K562 (cell line): Measurements from ENCODE around the gene LYZL4. TPM values are rescaled to one million over a fixed set of nuclear protein-coding genes. Genes with fewer than 3 reads are reported as not detected.

Source experiments
- ATAC-seq: fragments of 200-7000 bp; cut with Tn5 transposase; 3 replicates; pipeline ENCODE4 v1.9.1; 2020; ENCODE audit warnings: moderate library complexity
- BruUV-seq: library from RNA; stranded (reverse); fragments of 400-500 nt; replicated peaks from 2 replicates; lab custom pipeline; 2021; lab: Mats Ljungman, UMichigan
- CTCF ChIA-PET: fragments of 300-600 bp; formaldehyde crosslinking; extraction: SDS; loops from one replicate; lab custom pipeline; 2021; ENCODE audit warnings: low intra/inter-chr PET ratio; lab: Yijun Ruan, JAX
- POLR2A ChIA-PET: fragments of 300-600, 350-650 bp; sonication (Branson Sonifier 250); formaldehyde crosslinking; extraction: SDS; loops from one replicate; lab custom pipeline; 2021; ENCODE audit warnings: antibody characterized with exemption, inconsistent platforms; lab: Yijun Ruan, JAX
- DNase-seq, 4 experiments: peaks; one replicate each; pipeline versions ENCODE4 v3.0.0 to v3.0.0-alpha.2; 2011 to 2018; ENCODE audit warnings: low spot score in 3 of 4, mixed read lengths in 3 of 4; ENCODE audit errors: extremely low read depth in 1 of 4
- FAIRE-seq: peaks from 2 replicates; lab custom pipeline; 2011; peaks lifted over from hg19 to GRCh38; lab: Jason Lieb, UNC
- H2AFZ ChIP-seq: 2 replicates; pipeline ENCODE4 v1.6.0; 2011; ENCODE audit warnings: low read depth, low read length, control low read depth, inconsistent platforms
- H3K27ac ChIP-seq: fragments of 200-600 bp; 3 replicates; pipeline ENCODE4 v1.8.0; 2011; ENCODE audit warnings: low read depth, mild to moderate bottlenecking, control low read depth, inconsistent platforms, low read length, moderate library complexity, mixed read lengths; ENCODE audit errors: extremely low read depth
- H3K27me3 ChIP-seq, 2 experiments: fragments of 300-600 bp in 1 of 2; 2 replicates in 1 of 2; 3 replicates in 1 of 2; pipeline versions ENCODE4 v1.6.0 to v1.8.0; 2011; ENCODE audit warnings: inconsistent platforms in 2 of 2, low read length in 2 of 2, mild to moderate bottlenecking in 1 of 2, mixed read lengths in 1 of 2, moderate library complexity in 1 of 2; ENCODE audit not compliant: control insufficient read depth in 2 of 2, insufficient read depth in 2 of 2
- H3K36me3 ChIP-seq: fragments of 300-600 bp; 3 replicates; pipeline ENCODE4 v1.8.0; 2011; ENCODE audit warnings: mild to moderate bottlenecking, low read length, inconsistent platforms; ENCODE audit not compliant: control insufficient read depth, insufficient read depth
- H3K4me1 ChIP-seq, 2 experiments: fragments of 200-600 bp in 1 of 2; replicated peaks in 1 of 2; 2 replicates in 1 of 2; 3 replicates in 1 of 2; pipeline versions ENCODE4 v1.5.1 to v1.8.0; 2011; ENCODE audit warnings: inconsistent platforms in 2 of 2, low read length in 2 of 2, mild to moderate bottlenecking in 1 of 2, mixed read lengths in 1 of 2, moderate library complexity in 1 of 2; ENCODE audit not compliant: control insufficient read depth in 2 of 2, insufficient read depth in 2 of 2
- H3K4me2 ChIP-seq: 2 replicates; pipeline ENCODE4 v1.6.1; 2011; ENCODE audit warnings: low read length, control low read depth, inconsistent platforms, mixed read lengths; ENCODE audit not compliant: insufficient read depth
- H3K4me3 ChIP-seq: fragments of 200-600 bp; sonication (generic), shearing (Covaris generic); 2 replicates; pipeline ENCODE4 v1.5.1; 2016; ENCODE audit warnings: control low read depth, inconsistent platforms
- H3K79me2 ChIP-seq: fragments of 200-600 bp; 3 replicates; pipeline ENCODE4 v1.8.0; 2011; ENCODE audit warnings: low read length, inconsistent platforms; ENCODE audit not compliant: control insufficient read depth, insufficient read depth
- H3K9ac ChIP-seq, 2 experiments: 2 replicates each; pipeline versions ENCODE4 v1.6.0 to v1.6.1; 2011; ENCODE audit warnings: low read depth in 2 of 2, low read length in 2 of 2, control low read depth in 1 of 2, inconsistent platforms in 1 of 2, mild to moderate bottlenecking in 1 of 2, mixed read lengths in 1 of 2; ENCODE audit not compliant: insufficient read depth in 1 of 2
- H3K9me1 ChIP-seq: one replicate; pipeline ENCODE4 v1.6.0; 2011; ENCODE audit warnings: inconsistent platforms, mild to moderate bottlenecking, low read length, moderate library complexity; ENCODE audit not compliant: control insufficient read depth, insufficient read depth
- H3K9me3 ChIP-seq: replicated peaks from 2 replicates; pipeline ENCODE4 v1.5.1; 2011; ENCODE audit warnings: low read depth, low read length, inconsistent platforms; ENCODE audit not compliant: control insufficient read depth, insufficient read depth
- H4K20me1 ChIP-seq: replicated peaks from 2 replicates; pipeline ENCODE4 v1.6.1; 2011; ENCODE audit warnings: low read length, inconsistent platforms, mixed read lengths; ENCODE audit not compliant: control insufficient read depth, insufficient read depth
- CREB3 ChIP-seq: fragments of 450-650 bp; conservative IDR thresholded peaks from 2 replicates; pipeline ENCODE4 v1.6.1; 2016; ENCODE audit warnings: missing genetic modification characterization, low read depth, mild to moderate bottlenecking, missing compliant biosample characterization, moderate library complexity
- DLX4 ChIP-seq: fragments of 250-450 bp; sonication (Bioruptor Pico); IDR thresholded peaks from 2 replicates; pipeline ENCODE4 v1.6.1; 2021; ENCODE audit warnings: mild to moderate bottlenecking
- DNMT1 ChIP-seq: fragments of 450-650 bp; IDR thresholded peaks from 2 replicates; pipeline ENCODE4 v1.6.1; 2016; ENCODE audit warnings: antibody characterized with exemption, mild to moderate bottlenecking
- DPF2 ChIP-seq: fragments of 450-650 bp; IDR thresholded peaks from 2 replicates; pipeline ENCODE4 v1.6.1; 2016
- FOXA3 ChIP-seq, 2 experiments: fragments of 450-650 bp in 1 of 2; sonication (generic) in 1 of 2; formaldehyde crosslinking; IDR thresholded peaks in 1 of 2; conservative IDR thresholded peaks in 1 of 2; 2 replicates each; pipeline versions ENCODE4 v1.4.0 to v1.8.0; 2020 to 2022; ENCODE audit warnings: mild to moderate bottlenecking in 2 of 2, missing genetic modification reagents in 1 of 2
- GTF2A2 ChIP-seq: IDR thresholded peaks from 2 replicates; pipeline ENCODE4 v1.6.1; 2016; ENCODE audit warnings: mild to moderate bottlenecking, missing genetic modification characterization, missing compliant biosample characterization
- ILF3 ChIP-seq: fragments of 450-650 bp; IDR thresholded peaks from 2 replicates; pipeline ENCODE4 v1.6.1; 2018; ENCODE audit warnings: antibody characterized with exemption, mild to moderate bottlenecking, moderate library complexity, borderline replicate concordance
- KDM1A ChIP-seq, 2 experiments: fragments of 450-650 bp; IDR thresholded peaks; 2 replicates each; pipeline ENCODE4 v1.6.1; 2016; ENCODE audit warnings: mild to moderate bottlenecking in 2 of 2
- NCOA6 ChIP-seq: fragments of 450-650 bp; IDR thresholded peaks from 2 replicates; pipeline ENCODE4 v1.6.1; 2017; ENCODE audit warnings: mild to moderate bottlenecking
- PPARD ChIP-seq: fragments of 250-450 bp; sonication (Bioruptor Pico); IDR thresholded peaks from 2 replicates; pipeline ENCODE4 v1.8.0; 2022; ENCODE audit warnings: inconsistent platforms, mild to moderate bottlenecking, moderate library complexity
- RFX5 ChIP-seq: IDR thresholded peaks from 2 replicates; pipeline ENCODE4 v1.6.1; 2011; ENCODE audit warnings: low read depth, mild to moderate bottlenecking, improper control_type of control experiment, low read length
- TCF15 ChIP-seq: fragments of 250-450 bp; sonication (Bioruptor Pico); IDR thresholded peaks from 2 replicates; pipeline ENCODE4 v1.8.0; 2022; ENCODE audit warnings: moderate library complexity, mild to moderate bottlenecking, inconsistent platforms
- TEAD1 ChIP-seq, 2 experiments: fragments of 450-650 bp in 1 of 2; sonication (generic) in 1 of 2; formaldehyde crosslinking; IDR thresholded peaks; 2 replicates each; pipeline versions ENCODE4 v1.4.0 to v1.8.0; 2020 to 2022; ENCODE audit warnings: mild to moderate bottlenecking in 2 of 2, missing genetic modification reagents in 1 of 2
- ZNF707 ChIP-seq: fragments of 250-450 bp; sonication (Bioruptor Pico); conservative IDR thresholded peaks from 2 replicates; pipeline ENCODE4 v1.8.0; 2022; ENCODE audit warnings: inconsistent platforms, mild to moderate bottlenecking, moderate library complexity
- WGBS: fragments of 100-300 bp; shearing (Covaris generic); methylation state at CpG from one replicate; pipeline ENCODE4 v1.1.6; 2016; ENCODE audit warnings: low coverage, mixed read lengths; ENCODE audit not compliant: insufficient coverage; ENCODE audit errors: missing lambda C conversion rate; 5-methylcytosine and 5-hydroxymethylcytosine counted together
- in situ Hi-C: fragments of 300-500 bp; cut with MboI; formaldehyde crosslinking; loops from 4 replicates; pipeline ENCODE4 v1.15.0; 2018; ENCODE audit warnings: inconsistent platforms, mixed read lengths
- intact Hi-C: fragments of 100-400 bp; cut with micrococcal nuclease; formaldehyde crosslinking; loops from 2 replicates; pipeline ENCODE4 v1.14.2; 2022
- polyA plus RNA-seq, 8 experiments: library from polyadenylated mRNA; depleted of rRNA in 4 of 8; stranded (reverse) in 5 of 8; unstranded in 3 of 8; fragments of >200 nt; fragmentation: Nextera tagmentation in 2 of 8; fragmentation: Illumina TruSeq in 1 of 8; extraction: Ambion mirVana in 2 of 8; extraction: Trizol in 1 of 8; gene quantifications; 2 replicates each; pipeline versions ENCODE4 v1.2.1 to v1.2.3, GENCODE V29; 2011 to 2014; ENCODE audit warnings: inconsistent platforms in 1 of 8, missing spikeins in 1 of 8
- total RNA-seq, 7 experiments: library from RNA; depleted of rRNA in 6 of 7; stranded (reverse); fragments of >200 nt in 6 of 7; fragmentation: Illumina TruSeq in 2 of 7; extraction: Trizol in 2 of 7; gene quantifications; 2 replicates each; pipeline versions ENCODE4 v1.2.1 to v1.2.3, GENCODE V29; 2011 to 2021; ENCODE audit warnings: low replicate concordance in 1 of 7

The LYZL4 gene
- total and polyA plus RNA-seq, 9 of the 15 experiments (the other 6 are each of a cell fraction or from before 2014, with no cell fraction given), result not detected

- no peak overlapping the region for H3K27ac ChIP-seq
- H3K4me1 ChIP-seq, result no peaks in the 10 kb centered on the region
- no peak overlapping the region for H3K4me3 ChIP-seq
- no peak for TF ChIP-seq ILF3
- TF ChIP-seq RFX5, result no peak
- TF ChIP-seq DLX4 (CRISPR knock-in tag), result no peak
- TF ChIP-seq, all 486 proteins: peak for 0
- ChIA-PET POLR2A (no interaction called here), CTCF (interaction anchor here (0.6 kb wide), 1 partner anchor 174 kb away, joined by 3 read pairs; no protein-coding TSS in a partner anchor)
- WGBS, result 0% methylated on average over 7 of the region's 7 CpGs
- H3K9ac ChIP-seq, result no peak overlapping the region
- H3K4me2 ChIP-seq, result no peak overlapping the region
- no peaks in the 10 kb centered on the region for H3K36me3 ChIP-seq
- no peak overlapping the region for H2AFZ ChIP-seq
- H3K9me1 ChIP-seq, result no peaks in the 10 kb centered on the region
- H4K20me1 ChIP-seq, result peaks cover 4% of the 10 kb centered on the region; the same call in 1 of the 2 replicates
- FAIRE-seq (no peak), ATAC-seq (no peak), DNase-seq (no peak)
- H3K27me3 ChIP-seq, result peaks cover 2 to 23% of the 10 kb centered on the region in 2 experiments; a peak in 4 of 5 replicates
- no peaks in the 10 kb centered on the region for H3K9me3 ChIP-seq
- intact Hi-C loops, result no loop called here
- no TSS peak for BruUV-seq
- in situ Hi-C loops, result no loop called here
- H3K79me2 ChIP-seq, result no peaks in the 10 kb centered on the region
Observed at GRCh38 chr3:42425736-42426407, 15.5 kb upstream of the LYZL4 start.

- BruUV-seq, result no TSS peak
- WGBS, result 0% methylated on average over 3 of the region's 3 CpGs
- in situ Hi-C loops, result no loop called here
- TF ChIP-seq GTF2A2 (tag), result no peak
- no peak for TF ChIP-seq KDM1A (IDR thresholded peaks at IDR 0.05)
- TF ChIP-seq CREB3 (tag), result no peak
- no peak for TF ChIP-seq TCF15 (CRISPR knock-in tag)
- TF ChIP-seq NCOA6, result no peak
- no peak for TF ChIP-seq FOXA3 (CRISPR knock-in tag; conservative IDR thresholded peaks at IDR 0.05 in 1 of 2, IDR thresholded peaks at IDR 0.05 in 1 of 2)
- no peak for TF ChIP-seq PPARD (CRISPR knock-in tag)
- no peak for TF ChIP-seq DPF2
- TF ChIP-seq DNMT1, result no peak
- TF ChIP-seq TEAD1 (CRISPR knock-in tag; IDR thresholded peaks at IDR 0.05), result no peak
- no peak for TF ChIP-seq ZNF707
Observed at GRCh38 chr3:42424911-42425310, 14.5 kb upstream of the LYZL4 start.

More at GRCh38 chr3:42424911-42425310, 14.5 kb upstream of the LYZL4 start:
- Histone ChIP-seq H3K4me3 (no peak overlapping the region), H3K27me3 (peaks cover 2 to 23% of the 10 kb centered on the region in 2 experiments; a peak in 4 of 5 replicates), H3K27ac (no peak overlapping the region), H3K4me2 (no peak overlapping the region), H3K9ac (no peak overlapping the region), H2AFZ (no peak overlapping the region), H3K4me1 (no peaks in the 10 kb centered on the region), H3K9me1 (no peaks in the 10 kb centered on the region), H3K79me2 (no peaks in the 10 kb centered on the region), H4K20me1 (peaks cover 4% of the 10 kb centered on the region; the same call in 1 of the 2 replicates), H3K36me3 (no peaks in the 10 kb centered on the region), H3K9me3 (no peaks in the 10 kb centered on the region)
- intact Hi-C loops, result no loop called here
- FAIRE-seq (no peak), DNase-seq (no peak), ATAC-seq (no peak)
- POLR2A ChIA-PET, result interaction anchor here (0.6 kb wide), 1 partner anchor 326 kb away, joined by 3 read pairs; no protein-coding TSS in a partner anchor
- CTCF ChIA-PET, result interaction anchor here (0.6 kb wide), 1 partner anchor 173 kb away, joined by 3 read pairs; no protein-coding TSS in a partner anchor
